ENCODE data around the gene PRRG2. TPM values are rescaled to one million over a fixed set of nuclear protein-coding genes. Genes with fewer than 3 reads are reported as not detected.

The PRRG2 gene
- total and polyA plus RNA-seq, 9 of the 15 experiments (the other 6 are each of a cell fraction or from before 2014, with no cell fraction given): 0.06 to 1.1 (median 0.33) TPM

DNA sequence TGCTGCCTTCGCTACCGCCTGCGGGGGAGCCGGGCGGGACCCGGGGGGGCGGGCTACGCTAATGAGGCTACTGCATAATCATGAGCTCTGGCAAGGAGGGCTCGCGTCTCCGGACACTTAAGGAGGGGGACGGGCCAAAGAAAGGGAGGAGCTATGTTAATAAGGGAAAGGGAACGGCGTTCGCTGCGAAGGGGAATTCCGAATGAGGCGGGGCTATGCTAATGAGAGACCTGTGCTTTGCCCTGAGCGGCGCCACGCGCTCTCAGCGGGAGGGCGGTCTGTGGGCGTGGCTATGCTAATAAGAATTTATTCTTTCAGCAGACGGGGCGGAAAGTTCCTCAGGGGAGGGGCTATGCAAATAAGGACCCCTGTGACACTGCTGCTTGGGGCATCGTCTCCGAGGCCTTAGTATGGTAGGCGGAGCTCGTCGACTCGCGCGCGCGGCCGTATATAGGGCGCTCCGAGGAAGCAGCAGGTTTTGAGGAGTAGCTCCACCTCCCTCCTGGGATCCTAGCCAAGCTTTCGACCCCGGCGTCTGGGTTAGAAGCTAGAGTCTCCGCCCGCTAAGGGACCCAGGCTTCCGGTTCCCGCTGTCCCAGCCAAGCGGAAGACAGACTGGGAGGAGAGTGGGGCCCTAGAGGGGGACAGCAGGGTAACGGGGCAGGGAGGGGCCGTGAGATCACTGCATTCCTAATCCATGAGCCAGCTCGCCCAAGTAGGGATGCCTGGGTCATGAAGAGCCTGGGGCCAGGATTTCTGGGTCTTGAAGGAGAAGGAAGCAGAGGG, 59.2 kb downstream of the PRRG2 start, which contains the start of gene RRAS (continued):
- TF ChIP-seq, protein P1, sequence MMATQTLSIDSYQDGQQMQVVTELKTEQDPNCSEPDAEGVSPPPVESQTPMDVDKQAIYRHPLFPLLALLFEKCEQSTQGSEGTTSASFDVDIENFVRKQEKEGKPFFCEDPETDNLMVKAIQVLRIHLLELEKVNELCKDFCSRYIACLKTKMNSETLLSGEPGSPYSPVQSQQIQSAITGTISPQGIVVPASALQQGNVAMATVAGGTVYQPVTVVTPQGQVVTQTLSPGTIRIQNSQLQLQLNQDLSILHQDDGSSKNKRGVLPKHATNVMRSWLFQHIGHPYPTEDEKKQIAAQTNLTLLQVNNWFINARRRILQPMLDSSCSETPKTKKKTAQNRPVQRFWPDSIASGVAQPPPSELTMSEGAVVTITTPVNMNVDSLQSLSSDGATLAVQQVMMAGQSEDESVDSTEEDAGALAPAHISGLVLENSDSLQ (IDR thresholded peaks at IDR 0.05): peak; percentile 69
- TF ChIP-seq, protein P2, sequence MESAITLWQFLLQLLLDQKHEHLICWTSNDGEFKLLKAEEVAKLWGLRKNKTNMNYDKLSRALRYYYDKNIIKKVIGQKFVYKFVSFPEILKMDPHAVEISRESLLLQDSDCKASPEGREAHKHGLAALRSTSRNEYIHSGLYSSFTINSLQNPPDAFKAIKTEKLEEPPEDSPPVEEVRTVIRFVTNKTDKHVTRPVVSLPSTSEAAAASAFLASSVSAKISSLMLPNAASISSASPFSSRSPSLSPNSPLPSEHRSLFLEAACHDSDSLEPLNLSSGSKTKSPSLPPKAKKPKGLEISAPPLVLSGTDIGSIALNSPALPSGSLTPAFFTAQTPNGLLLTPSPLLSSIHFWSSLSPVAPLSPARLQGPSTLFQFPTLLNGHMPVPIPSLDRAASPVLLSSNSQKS (CRISPR knock-in tag; IDR thresholded peaks at IDR 0.05): no peak
- TF ChIP-seq, protein P3, sequence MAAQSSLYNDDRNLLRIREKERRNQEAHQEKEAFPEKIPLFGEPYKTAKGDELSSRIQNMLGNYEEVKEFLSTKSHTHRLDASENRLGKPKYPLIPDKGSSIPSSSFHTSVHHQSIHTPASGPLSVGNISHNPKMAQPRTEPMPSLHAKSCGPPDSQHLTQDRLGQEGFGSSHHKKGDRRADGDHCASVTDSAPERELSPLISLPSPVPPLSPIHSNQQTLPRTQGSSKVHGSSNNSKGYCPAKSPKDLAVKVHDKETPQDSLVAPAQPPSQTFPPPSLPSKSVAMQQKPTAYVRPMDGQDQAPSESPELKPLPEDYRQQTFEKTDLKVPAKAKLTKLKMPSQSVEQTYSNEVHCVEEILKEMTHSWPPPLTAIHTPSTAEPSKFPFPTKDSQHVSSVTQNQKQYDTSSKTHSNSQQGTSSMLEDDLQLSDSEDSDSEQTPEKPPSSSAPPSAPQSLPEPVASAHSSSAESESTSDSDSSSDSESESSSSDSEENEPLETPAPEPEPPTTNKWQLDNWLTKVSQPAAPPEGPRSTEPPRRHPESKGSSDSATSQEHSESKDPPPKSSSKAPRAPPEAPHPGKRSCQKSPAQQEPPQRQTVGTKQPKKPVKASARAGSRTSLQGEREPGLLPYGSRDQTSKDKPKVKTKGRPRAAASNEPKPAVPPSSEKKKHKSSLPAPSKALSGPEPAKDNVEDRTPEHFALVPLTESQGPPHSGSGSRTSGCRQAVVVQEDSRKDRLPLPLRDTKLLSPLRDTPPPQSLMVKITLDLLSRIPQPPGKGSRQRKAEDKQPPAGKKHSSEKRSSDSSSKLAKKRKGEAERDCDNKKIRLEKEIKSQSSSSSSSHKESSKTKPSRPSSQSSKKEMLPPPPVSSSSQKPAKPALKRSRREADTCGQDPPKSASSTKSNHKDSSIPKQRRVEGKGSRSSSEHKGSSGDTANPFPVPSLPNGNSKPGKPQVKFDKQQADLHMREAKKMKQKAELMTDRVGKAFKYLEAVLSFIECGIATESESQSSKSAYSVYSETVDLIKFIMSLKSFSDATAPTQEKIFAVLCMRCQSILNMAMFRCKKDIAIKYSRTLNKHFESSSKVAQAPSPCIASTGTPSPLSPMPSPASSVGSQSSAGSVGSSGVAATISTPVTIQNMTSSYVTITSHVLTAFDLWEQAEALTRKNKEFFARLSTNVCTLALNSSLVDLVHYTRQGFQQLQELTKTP (IDR thresholded peaks at IDR 0.05; ENCODE audit: low read depth in 1 of 2, partially characterized antibody in 2 of 2): peak in 1 of 2 experiments; percentile 84
- TF ChIP-seq MXI1 (IDR thresholded peaks at IDR 0.05; ENCODE audit: low read depth, low read length) (no peak), NR2F6 (CRISPR knock-in tag; IDR thresholded peaks at IDR 0.05) (no peak), RAD21 (CRISPR knock-in tag; conservative IDR thresholded peaks at IDR 0.05 in 1 of 2, IDR thresholded peaks at IDR 0.05 in 1 of 2) (no peak), ZNF589 (CRISPR knock-in tag; IDR thresholded peaks at IDR 0.05; ENCODE audit: low read depth) (no peak), MAZ (CRISPR knock-in tag; conservative IDR thresholded peaks at IDR 0.05 in 1 of 2, IDR thresholded peaks at IDR 0.05 in 1 of 2) (peak; percentile 81 to 85), NUFIP1 (IDR thresholded peaks at IDR 0.05; ENCODE audit: partially characterized antibody) (no peak), JUND (IDR thresholded peaks at IDR 0.05; ENCODE audit: borderline replicate concordance, low read depth, low read length) (peak; percentile 91), JUND (tag; IDR thresholded peaks at IDR 0.05; ENCODE audit: borderline replicate concordance, low read depth, low read length) (peak; percentile 91; the same call in 1 of the 3 replicates), PTBP1 (IDR thresholded peaks at IDR 0.05; ENCODE audit: low read depth, low read length) (no peak), FIP1L1 (IDR thresholded peaks at IDR 0.05; ENCODE audit: low read depth, low read length, poor library complexity, severe bottlenecking) (no peak), U2AF2 (optimal IDR thresholded peaks at IDR 0.05; ENCODE audit: low read depth, low read length) (no peak), KDM2B (CRISPR knock-in tag; IDR thresholded peaks at IDR 0.05) (no peak), PRMT5 (CRISPR knock-in tag; IDR thresholded peaks at IDR 0.05) (no peak), HSF4 (CRISPR knock-in tag; IDR thresholded peaks at IDR 0.05; ENCODE audit: borderline replicate concordance) (no peak), TCF7L2 (IDR thresholded peaks at IDR 0.05; ENCODE audit: low read depth, low read length) (no peak), HIVEP1 (CRISPR knock-in tag; IDR thresholded peaks at IDR 0.05) (no peak), ILF3 (IDR thresholded peaks at IDR 0.05; ENCODE audit: borderline replicate concordance) (no peak), SMARCE1 (IDR thresholded peaks at IDR 0.05) (peak; percentile 80)
- TF ChIP-seq, protein P4, sequence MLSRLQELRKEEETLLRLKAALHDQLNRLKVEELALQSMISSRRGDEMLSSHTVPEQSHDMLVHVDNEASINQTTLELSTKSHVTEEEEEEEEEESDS (CRISPR knock-in tag; IDR thresholded peaks at IDR 0.05): no peak
